Hepatocyte (in vitro differentiated cells): ENCODE results near the gene AGBL3.

Experiments used
- CTCF ChIP-seq: fragments of 200-600 bp; sonication (generic); IDR thresholded peaks from 2 replicates; pipeline ENCODE4 v1.5.1; 2016; ENCODE audit warnings: antibody characterized with exemption, mild to moderate bottlenecking; ENCODE audit not compliant: poor library complexity
- EZH2 ChIP-seq: fragments of 200-600 bp; sonication (generic); IDR thresholded peaks from 2 replicates; pipeline ENCODE4 v1.6.1; 2016; ENCODE audit warnings: antibody characterized with exemption, mild to moderate bottlenecking, borderline replicate concordance
- EZH2phosphoT487 ChIP-seq: fragments of 200-600 bp; sonication (generic); IDR thresholded peaks from one replicate; pipeline ENCODE4 v1.6.1; 2018; ENCODE audit warnings: antibody characterized with exemption, mild to moderate bottlenecking, low read depth, moderate library complexity; ENCODE audit not compliant: unreplicated experiment, severe bottlenecking

- TF ChIP-seq EZH2 = no peak
- no peak for TF ChIP-seq CTCF
- no peak for TF ChIP-seq EZH2phosphoT487
Measured at GRCh38 chr7:134992626-134993179, 6.4 kb downstream of the AGBL3 start.
